HAP-1 (cell line): ENCODE data around the gene NR2F1-AS1.

Experiments used
- DNase-seq, 2 experiments: peaks; one replicate each; pipeline ENCODE4 v3.0.0-alpha.2; 2016 to 2020; ENCODE audit warnings: low spot score in 2 of 2
- H3K27me3 ChIP-seq: fragments of 250-450 bp; sonication (Bioruptor Pico); 2 replicates; pipeline ENCODE4 v1.5.1; 2020; ENCODE audit warnings: low read depth, mild to moderate bottlenecking, moderate library complexity
- H3K36me3 ChIP-seq: fragments of 250-450 bp; sonication (Bioruptor Pico); replicated peaks from 2 replicates; pipeline ENCODE4 v1.5.1; 2020; ENCODE audit warnings: mild to moderate bottlenecking
- H3K4me1 ChIP-seq: fragments of 250-450 bp; sonication (Bioruptor Pico); 2 replicates; pipeline ENCODE4 v1.5.1; 2020; ENCODE audit warnings: mild to moderate bottlenecking
- H3K4me3 ChIP-seq: fragments of 250-450 bp; sonication (Bioruptor Pico); 2 replicates; pipeline ENCODE4 v1.5.1; 2020; ENCODE audit warnings: mild to moderate bottlenecking, moderate library complexity
- H3K9me3 ChIP-seq: fragments of 250-450 bp; sonication (Bioruptor Pico); 2 replicates; pipeline ENCODE4 v1.5.1; 2020; ENCODE audit warnings: mild to moderate bottlenecking, moderate library complexity
- in situ Hi-C: fragments of 300-500 bp; cut with MboI; formaldehyde crosslinking; loops from 3 replicates; pipeline ENCODE4 v1.14.3; 2020; ENCODE audit warnings: low sequenced_read_pairs, inconsistent platforms, mixed read lengths

Gene NR2F1-AS1

GRCh38 chr5:93608855-93609254 lies 27.8 kb upstream of the NR2F1-AS1 start:
- peaks cover 3% of the 10 kb centered on the region for H3K4me1 ChIP-seq
- H3K27me3 ChIP-seq: peaks cover 75% of the 10 kb centered on the region

GRCh38 chr5:93607367-93608258 lies 26.6 kb upstream of the NR2F1-AS1 start:
- peaks cover under 1% of the 10 kb centered on the region for H3K4me1 ChIP-seq
- DNase-seq: peak; percentile 34 to 50
- H3K36me3 ChIP-seq: no peaks in the 10 kb centered on the region
- H3K4me3 ChIP-seq: no peak overlapping the region
- peaks cover 64% of the 10 kb centered on the region for H3K27me3 ChIP-seq
- no peaks in the 10 kb centered on the region for H3K9me3 ChIP-seq
- in situ Hi-C loops: no loop called here

More at GRCh38 chr5:93608855-93609254, 27.8 kb upstream of the NR2F1-AS1 start:
- Histone ChIP-seq H3K9me3 (no peaks in the 10 kb centered on the region), H3K4me3 (no peak overlapping the region), H3K36me3 (no peaks in the 10 kb centered on the region)
- no peak for DNase-seq
- in situ Hi-C loops: no loop called here

GRCh38 chr5:93606382-93606752 lies 25.3 kb upstream of the NR2F1-AS1 start:
- H3K36me3 ChIP-seq: no peaks in the 10 kb centered on the region
- H3K4me1 ChIP-seq: no peaks in the 10 kb centered on the region
- in situ Hi-C loops: no loop called here
- H3K9me3 ChIP-seq: no peaks in the 10 kb centered on the region
- peaks cover 53% of the 10 kb centered on the region for H3K27me3 ChIP-seq
- no peak for DNase-seq
- no peak overlapping the region for H3K4me3 ChIP-seq

- no peak overlapping the region for H3K4me3 ChIP-seq
- in situ Hi-C loops: no loop called here
- no peak for DNase-seq
- H3K9me3 ChIP-seq: no peaks in the 10 kb centered on the region
- peaks cover 38% of the 10 kb centered on the region for H3K27me3 ChIP-seq
- H3K4me1 ChIP-seq: peaks cover 15% of the 10 kb centered on the region
- no peaks in the 10 kb centered on the region for H3K36me3 ChIP-seq
Observed at GRCh38 chr5:93604644-93605515, 23.9 kb upstream of the NR2F1-AS1 start.

- in situ Hi-C loops: no loop called here
Observed at GRCh38 chr5:93603793-93604643, 23.0 kb upstream of the NR2F1-AS1 start.

GRCh38 chr5:93603078-93603792 lies 22.2 kb upstream of the NR2F1-AS1 start:
- in situ Hi-C loops: no loop called here
- Histone ChIP-seq H3K4me1 (peaks cover 21% of the 10 kb centered on the region), H3K4me3 (no peak overlapping the region), H3K9me3 (no peaks in the 10 kb centered on the region), H3K27me3 (peaks cover 22% of the 10 kb centered on the region), H3K36me3 (no peaks in the 10 kb centered on the region)
- DNase-seq: no peak

More at GRCh38 chr5:93603793-93604643, 23.0 kb upstream of the NR2F1-AS1 start:
- H3K9me3 ChIP-seq: no peaks in the 10 kb centered on the region
- H3K27me3 ChIP-seq: peaks cover 29% of the 10 kb centered on the region
- no peak for DNase-seq
- H3K4me1 ChIP-seq: peaks cover 21% of the 10 kb centered on the region
- H3K4me3 ChIP-seq: no peak overlapping the region
- no peaks in the 10 kb centered on the region for H3K36me3 ChIP-seq

- H3K4me3 ChIP-seq: no peak overlapping the region
- peaks cover 21% of the 10 kb centered on the region for H3K4me1 ChIP-seq
- H3K27me3 ChIP-seq: peaks cover 14% of the 10 kb centered on the region
- no peaks in the 10 kb centered on the region for H3K36me3 ChIP-seq
- H3K9me3 ChIP-seq: no peaks in the 10 kb centered on the region
- DNase-seq: no peak
- in situ Hi-C loops: no loop called here
Observed at GRCh38 chr5:93602241-93603077, 21.4 kb upstream of the NR2F1-AS1 start.

GRCh38 chr5:93601802-93602155 lies 20.8 kb upstream of the NR2F1-AS1 start:
- Histone ChIP-seq H3K4me3 (no peak overlapping the region), H3K9me3 (no peaks in the 10 kb centered on the region), H3K4me1 (peaks cover 21% of the 10 kb centered on the region), H3K27me3 (peaks cover 11% of the 10 kb centered on the region), H3K36me3 (no peaks in the 10 kb centered on the region)
- no peak for DNase-seq
- in situ Hi-C loops: no loop called here

- in situ Hi-C loops: no loop called here
- H3K4me3 ChIP-seq: no peak overlapping the region
- peaks cover 9% of the 10 kb centered on the region for H3K27me3 ChIP-seq
- no peaks in the 10 kb centered on the region for H3K9me3 ChIP-seq
- no peak for DNase-seq
- H3K4me1 ChIP-seq: peaks cover 21% of the 10 kb centered on the region
- no peaks in the 10 kb centered on the region for H3K36me3 ChIP-seq
Observed at GRCh38 chr5:93601071-93601801, 20.2 kb upstream of the NR2F1-AS1 start.

- Histone ChIP-seq H3K36me3 (no peaks in the 10 kb centered on the region), H3K9me3 (no peaks in the 10 kb centered on the region), H3K4me1 (peaks cover 21% of the 10 kb centered on the region), H3K27me3 (peaks cover 2% of the 10 kb centered on the region), H3K4me3 (no peak overlapping the region)
- peak; percentile 51 to 78 for DNase-seq
- in situ Hi-C loops: no loop called here
Observed at GRCh38 chr5:93600409-93601070, 19.5 kb upstream of the NR2F1-AS1 start.

GRCh38 chr5:93599399-93600120 lies 18.5 kb upstream of the NR2F1-AS1 start:
- no peak overlapping the region for H3K4me3 ChIP-seq
- no peaks in the 10 kb centered on the region for H3K27me3 ChIP-seq
- DNase-seq: no peak
- no peaks in the 10 kb centered on the region for H3K36me3 ChIP-seq
- no peaks in the 10 kb centered on the region for H3K9me3 ChIP-seq
- in situ Hi-C loops: loop anchor here (10.0 kb wide), 1 partner anchor 195 kb away; no protein-coding TSS in a partner anchor
- peaks cover 21% of the 10 kb centered on the region for H3K4me1 ChIP-seq
